ENCODE measurements around the gene POLN. TPM values are rescaled to one million over a fixed set of nuclear protein-coding genes. Genes with fewer than 3 reads are reported as not detected.
"Not testable (repeated sequence)": the region's sequence is repeated elsewhere in the genome, so short reads cannot be mapped to it uniquely, and the experiment has no call there.

Gene POLN
- total and polyA plus RNA-seq, 2 donors, result 1.1 to 2.9 TPM

- no peak overlapping the region for H3K27ac ChIP-seq (ENCODE audit: low read depth in 1 of 2, low read length in 1 of 2)
- DNase-seq (ENCODE audit: low read depth in 6 of 9, low spot score in 9 of 9), result no peak
- H3K4me3 ChIP-seq (ENCODE audit: low read length in 2 of 2), result no peak overlapping the region
- WGBS, result 96% methylated on average over 18 of the region's 18 CpGs
- H3K36me3 ChIP-seq (ENCODE audit: control insufficient read depth in 2 of 2, insufficient read depth in 2 of 2, low read length in 1 of 2), result no peaks in the 10 kb centered on the region
- H3K27me3 ChIP-seq (ENCODE audit: control insufficient read depth in 2 of 2, insufficient read depth in 1 of 2, low read length in 1 of 2), result peaks cover 60 to 97% of the 10 kb centered on the region in 2 donors
- H3K4me1 ChIP-seq (ENCODE audit: control insufficient read depth in 2 of 2, insufficient read depth in 2 of 2, low read length in 2 of 2), result peaks cover 5 to 11% of the 10 kb centered on the region in 2 donors
- peaks cover 0 to 2% of the 10 kb centered on the region in 2 donors for H3K9me3 ChIP-seq (ENCODE audit: control insufficient read depth in 2 of 2, insufficient read depth in 1 of 2, low read length in 1 of 2)
Observed at GRCh38 chr4:2043396-2044118, 198.4 kb downstream of the POLN start.

- 92% methylated on average over 8 of the region's 8 CpGs for WGBS
- peaks cover 0 to 2% of the 10 kb centered on the region in 2 donors for H3K9me3 ChIP-seq (ENCODE audit: control insufficient read depth in 2 of 2, insufficient read depth in 1 of 2, low read length in 1 of 2)
- peaks cover 5 to 11% of the 10 kb centered on the region in 2 donors for H3K4me1 ChIP-seq (ENCODE audit: control insufficient read depth in 2 of 2, insufficient read depth in 2 of 2, low read length in 2 of 2)
- DNase-seq (ENCODE audit: low read depth in 6 of 9, low spot score in 9 of 9), result no peak
- no peaks in the 10 kb centered on the region for H3K36me3 ChIP-seq (ENCODE audit: control insufficient read depth in 2 of 2, insufficient read depth in 2 of 2, low read length in 1 of 2)
- H3K27ac ChIP-seq (ENCODE audit: low read depth in 1 of 2, low read length in 1 of 2), result no peak overlapping the region
- H3K27me3 ChIP-seq (ENCODE audit: control insufficient read depth in 2 of 2, insufficient read depth in 1 of 2, low read length in 1 of 2), result peaks cover 60 to 97% of the 10 kb centered on the region in 2 donors
- peak overlapping the region in 1 of 2 donors; percentile 84 for H3K4me3 ChIP-seq (ENCODE audit: low read length in 2 of 2)
Observed at GRCh38 chr4:2042947-2043395, 198.9 kb downstream of the POLN start.

GRCh38 chr4:2042204-2042946, 199.5 kb downstream of the POLN start:
- H3K27me3 ChIP-seq (ENCODE audit: control insufficient read depth in 2 of 2, insufficient read depth in 1 of 2, low read length in 1 of 2), result peaks cover 56 to 91% of the 10 kb centered on the region in 2 donors
- WGBS, result 3% methylated on average over 80 of the region's 80 CpGs
- peaks cover 5 to 11% of the 10 kb centered on the region in 2 donors for H3K4me1 ChIP-seq (ENCODE audit: control insufficient read depth in 2 of 2, insufficient read depth in 2 of 2, low read length in 2 of 2)
- peak overlapping the region; percentile 54 to 84 for H3K4me3 ChIP-seq (ENCODE audit: low read length in 2 of 2)
- no peaks in the 10 kb centered on the region for H3K36me3 ChIP-seq (ENCODE audit: control insufficient read depth in 2 of 2, insufficient read depth in 2 of 2, low read length in 1 of 2)
- H3K9me3 ChIP-seq (ENCODE audit: control insufficient read depth in 2 of 2, insufficient read depth in 1 of 2, low read length in 1 of 2), result peaks cover 0 to 2% of the 10 kb centered on the region in 2 donors
- no peak overlapping the region for H3K27ac ChIP-seq (ENCODE audit: low read depth in 1 of 2, low read length in 1 of 2)
- peak in 1 of 9 donors; percentile 16 for DNase-seq (ENCODE audit: low read depth in 6 of 9, low spot score in 9 of 9)

- H3K4me1 ChIP-seq (ENCODE audit: control insufficient read depth in 2 of 2, insufficient read depth in 2 of 2, low read length in 2 of 2), result peaks cover 5 to 11% of the 10 kb centered on the region in 2 donors
- 1% methylated on average over 94 of the region's 94 CpGs for WGBS
- H3K4me3 ChIP-seq (ENCODE audit: low read length in 2 of 2), result peak overlapping the region; percentile 54 to 84
- DNase-seq (ENCODE audit: low read depth in 6 of 9, low spot score in 9 of 9), result peak; percentile 38 to 83 (median 63)
- peaks cover 48 to 91% of the 10 kb centered on the region in 2 donors for H3K27me3 ChIP-seq (ENCODE audit: control insufficient read depth in 2 of 2, insufficient read depth in 1 of 2, low read length in 1 of 2)
- no peak overlapping the region for H3K27ac ChIP-seq (ENCODE audit: low read depth in 1 of 2, low read length in 1 of 2)
- H3K36me3 ChIP-seq (ENCODE audit: control insufficient read depth in 2 of 2, insufficient read depth in 2 of 2, low read length in 1 of 2), result no peaks in the 10 kb centered on the region
- peaks cover 0 to 2% of the 10 kb centered on the region in 2 donors for H3K9me3 ChIP-seq (ENCODE audit: control insufficient read depth in 2 of 2, insufficient read depth in 1 of 2, low read length in 1 of 2)
Observed at GRCh38 chr4:2041239-2042130, 200.4 kb downstream of the POLN start.

GRCh38 chr4:2040391-2041238, 201.3 kb downstream of the POLN start:
- no peak overlapping the region for H3K27ac ChIP-seq (ENCODE audit: low read depth in 1 of 2, low read length in 1 of 2)
- peak overlapping the region in 1 of 2 donors; percentile 5 for H3K4me3 ChIP-seq (ENCODE audit: low read length in 2 of 2)
- no peaks in the 10 kb centered on the region for H3K36me3 ChIP-seq (ENCODE audit: control insufficient read depth in 2 of 2, insufficient read depth in 2 of 2, low read length in 1 of 2)
- peaks cover 0 to 2% of the 10 kb centered on the region in 2 donors for H3K9me3 ChIP-seq (ENCODE audit: control insufficient read depth in 2 of 2, insufficient read depth in 1 of 2, low read length in 1 of 2)
- peaks cover 44 to 89% of the 10 kb centered on the region in 2 donors for H3K27me3 ChIP-seq (ENCODE audit: control insufficient read depth in 2 of 2, insufficient read depth in 1 of 2, low read length in 1 of 2)
- 8% methylated on average over 91 of the region's 91 CpGs for WGBS
- no peak for DNase-seq (ENCODE audit: low read depth in 6 of 9, low spot score in 9 of 9)
- peaks cover 5 to 11% of the 10 kb centered on the region in 2 donors for H3K4me1 ChIP-seq (ENCODE audit: control insufficient read depth in 2 of 2, insufficient read depth in 2 of 2, low read length in 2 of 2)

GRCh38 chr4:2036866-2037265, 205.1 kb downstream of the POLN start:
- Histone ChIP-seq H3K4me1 (ENCODE audit: control insufficient read depth in 2 of 2, insufficient read depth in 2 of 2, low read length in 2 of 2) (peaks cover 5 to 7% of the 10 kb centered on the region in 2 donors), H3K27ac (ENCODE audit: low read depth in 1 of 2, low read length in 1 of 2) (no peak overlapping the region), H3K27me3 (ENCODE audit: control insufficient read depth in 2 of 2, insufficient read depth in 1 of 2, low read length in 1 of 2) (peaks cover 18 to 75% of the 10 kb centered on the region in 2 donors), H3K4me3 (ENCODE audit: low read length in 2 of 2) (no peak overlapping the region), H3K36me3 (ENCODE audit: control insufficient read depth in 2 of 2, insufficient read depth in 2 of 2, low read length in 1 of 2) (no peaks in the 10 kb centered on the region), H3K9me3 (ENCODE audit: control insufficient read depth in 2 of 2, insufficient read depth in 1 of 2, low read length in 1 of 2) (no peaks in the 10 kb centered on the region)
- DNase-seq (ENCODE audit: low read depth in 6 of 9, low spot score in 9 of 9), result no peak
- WGBS, result 69% methylated on average over 7 of the region's 7 CpGs

GRCh38 chr4:2036327-2036726, 205.6 kb downstream of the POLN start:
- Histone ChIP-seq H3K9me3 (ENCODE audit: control insufficient read depth in 2 of 2, insufficient read depth in 1 of 2, low read length in 1 of 2) (no peaks in the 10 kb centered on the region), H3K4me1 (ENCODE audit: control insufficient read depth in 2 of 2, insufficient read depth in 2 of 2, low read length in 2 of 2) (peaks cover 3% of the 10 kb centered on the region in 2 donors), H3K27me3 (ENCODE audit: control insufficient read depth in 2 of 2, insufficient read depth in 1 of 2, low read length in 1 of 2) (peaks cover 12 to 70% of the 10 kb centered on the region in 2 donors), H3K27ac (ENCODE audit: low read depth in 1 of 2, low read length in 1 of 2) (no peak overlapping the region), H3K4me3 (ENCODE audit: low read length in 2 of 2) (no peak overlapping the region), H3K36me3 (ENCODE audit: control insufficient read depth in 2 of 2, insufficient read depth in 2 of 2, low read length in 1 of 2) (no peaks in the 10 kb centered on the region)
- no peak for DNase-seq (ENCODE audit: low read depth in 6 of 9, low spot score in 9 of 9)
- 97% methylated on average over 10 of the region's 10 CpGs for WGBS

- H3K36me3 ChIP-seq (ENCODE audit: control insufficient read depth in 2 of 2, insufficient read depth in 2 of 2, low read length in 1 of 2); H3K9me3 ChIP-seq (ENCODE audit: control insufficient read depth in 2 of 2, insufficient read depth in 1 of 2, low read length in 1 of 2); H3K27ac ChIP-seq (ENCODE audit: low read depth in 1 of 2, low read length in 1 of 2); DNase-seq (ENCODE audit: low read depth in 6 of 9, low spot score in 9 of 9); H3K4me1 ChIP-seq (ENCODE audit: control insufficient read depth in 2 of 2, insufficient read depth in 2 of 2, low read length in 2 of 2); H3K4me3 ChIP-seq (ENCODE audit: low read length in 2 of 2): not testable (repeated sequence)
- peaks cover 0 to 24% of the 10 kb centered on the region in 2 donors for H3K27me3 ChIP-seq (ENCODE audit: control insufficient read depth in 2 of 2, insufficient read depth in 1 of 2, low read length in 1 of 2)
Observed at GRCh38 chr4:2031161-2031560, 210.8 kb downstream of the POLN start.

Measured in thymus (tissue), 11 donors.